ENCODE results near the gene ZNF500.

ZNF500 gene

DNA sequence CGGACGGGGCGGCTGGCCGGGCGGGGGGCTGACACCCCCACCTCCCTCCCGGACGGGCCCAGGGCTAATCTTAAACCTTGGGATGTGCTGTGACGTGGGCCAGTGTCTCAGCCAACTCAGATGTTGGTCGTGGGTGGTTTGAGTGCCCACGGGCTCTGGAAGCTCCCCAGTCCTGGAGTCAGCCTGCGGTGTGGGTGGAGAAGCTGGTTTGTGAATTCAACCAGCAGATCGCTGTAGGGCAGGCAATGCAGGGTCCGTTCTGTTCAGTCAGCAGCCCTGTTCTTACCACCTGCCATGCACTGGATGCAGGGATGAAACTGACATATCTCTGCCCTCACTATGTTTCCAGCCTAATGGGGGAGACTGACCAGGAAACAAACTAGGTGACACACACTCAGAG is 8.0 kb upstream of the ZNF500 start:
- no peak for DNase-seq (ENCODE audit: low read depth in 1 of 2, low spot score in 1 of 2)

GRCh38 chr16:4772351-4772750 is 5.4 kb upstream of the ZNF500 start:
- no peak for DNase-seq (ENCODE audit: low read depth in 1 of 2, low spot score in 1 of 2)

GRCh38 chr16:4771646-4772045 is 4.7 kb upstream of the ZNF500 start:
- no peak for DNase-seq (ENCODE audit: low read depth in 1 of 2, low spot score in 1 of 2)

DNA sequence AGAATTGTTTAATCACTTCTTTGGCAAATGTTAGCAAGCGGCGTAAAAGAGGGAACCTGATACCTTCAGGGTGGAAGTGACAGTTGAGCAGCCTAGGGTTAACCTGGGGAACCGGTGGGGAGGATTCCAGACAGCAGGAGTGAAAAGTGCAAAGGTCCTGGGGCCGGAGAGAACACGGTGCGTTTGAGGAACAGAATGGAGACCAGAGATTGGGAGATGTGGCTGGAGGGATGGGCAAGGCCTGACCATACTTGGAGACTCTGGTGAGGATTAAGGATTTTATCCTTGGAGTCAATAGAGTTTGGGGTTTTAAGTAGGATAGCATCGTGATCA is 2.3 kb upstream of the ZNF500 start:
- DNase-seq (ENCODE audit: low read depth in 1 of 2, low spot score in 1 of 2) = no peak

- DNase-seq (ENCODE audit: low read depth in 1 of 2, low spot score in 1 of 2) = peak; percentile 70 to 84
Observed at GRCh38 chr16:4768549-4769305, 1.8 kb upstream of the ZNF500 start.

GRCh38 chr16:4767872-4768548 is 1.0 kb upstream of the ZNF500 start:
- no peak for DNase-seq (ENCODE audit: low read depth in 1 of 2, low spot score in 1 of 2)

- no peak for DNase-seq (ENCODE audit: low read depth in 1 of 2, low spot score in 1 of 2)
Observed at GRCh38 chr16:4765511-4766474, 1.2 kb downstream of the ZNF500 start.

DNA sequence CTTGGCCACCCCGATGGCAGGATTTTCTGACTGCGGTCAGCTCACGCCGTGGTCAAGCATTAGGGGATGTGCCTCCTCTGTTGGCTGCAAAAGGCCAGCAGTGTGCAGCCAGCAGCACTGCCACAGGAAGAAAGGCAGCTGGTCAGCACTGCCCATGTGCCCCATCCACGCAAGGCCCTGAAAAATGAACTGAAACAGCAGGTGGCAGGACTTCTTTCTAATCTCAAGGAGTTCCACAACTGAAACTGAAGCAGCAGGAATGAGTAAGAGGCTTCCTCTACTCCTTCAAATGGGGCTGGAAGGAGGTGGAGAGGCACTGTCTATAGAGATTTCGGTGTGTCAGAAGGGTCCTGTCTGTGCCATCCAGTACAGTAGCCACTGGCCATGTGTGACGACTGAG is 3.2 kb downstream of the ZNF500 start:
- no peak for DNase-seq (ENCODE audit: low read depth in 1 of 2, low spot score in 1 of 2)

- no peak for DNase-seq (ENCODE audit: low read depth in 1 of 2, low spot score in 1 of 2)
Observed at GRCh38 chr16:4762205-4762604, 4.8 kb downstream of the ZNF500 start.

DNA sequence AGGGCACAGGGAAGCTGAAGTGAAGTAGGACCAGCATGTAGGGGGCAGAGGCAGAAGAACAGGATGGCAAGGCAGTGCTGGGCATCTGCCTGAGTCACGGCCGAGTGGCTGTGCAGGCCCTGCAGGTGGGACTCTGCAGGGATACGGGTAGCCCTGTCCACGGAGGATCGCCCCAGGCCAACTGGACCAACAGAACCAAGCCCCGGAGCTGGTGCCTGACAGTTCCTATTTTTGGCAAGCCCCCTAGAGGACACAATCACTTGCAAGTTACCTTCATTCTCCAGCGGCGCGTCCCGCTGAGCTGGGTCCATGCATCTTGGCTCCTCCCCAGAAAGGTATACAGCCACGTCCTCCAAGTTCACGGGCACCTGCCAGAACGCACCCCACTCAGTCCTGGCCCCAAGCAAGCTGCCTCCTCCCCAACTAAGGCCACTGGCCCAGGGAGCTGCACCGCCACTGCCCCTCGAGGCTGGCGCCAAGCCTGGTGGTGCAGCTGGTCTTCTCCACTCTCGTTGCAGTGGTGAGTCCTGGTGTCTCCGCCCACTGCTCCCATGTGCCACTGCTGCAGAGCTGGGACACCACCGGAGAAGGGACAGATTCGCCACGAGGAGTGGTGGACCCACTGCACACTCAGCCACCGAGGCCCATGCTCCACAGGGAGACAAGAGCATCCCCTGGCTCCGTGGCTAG is 6.6 kb downstream of the ZNF500 start:
- DNase-seq (ENCODE audit: low read depth in 1 of 2, low spot score in 1 of 2) = no peak

- DNase-seq (ENCODE audit: low read depth in 1 of 2, low spot score in 1 of 2) = no peak
Observed at GRCh38 chr16:4755687-4756086, 11.3 kb downstream of the ZNF500 start.

- DNase-seq (ENCODE audit: low read depth in 1 of 2, low spot score in 1 of 2) = no peak
Observed at GRCh38 chr16:4754865-4755264, 12.1 kb downstream of the ZNF500 start.

DNA sequence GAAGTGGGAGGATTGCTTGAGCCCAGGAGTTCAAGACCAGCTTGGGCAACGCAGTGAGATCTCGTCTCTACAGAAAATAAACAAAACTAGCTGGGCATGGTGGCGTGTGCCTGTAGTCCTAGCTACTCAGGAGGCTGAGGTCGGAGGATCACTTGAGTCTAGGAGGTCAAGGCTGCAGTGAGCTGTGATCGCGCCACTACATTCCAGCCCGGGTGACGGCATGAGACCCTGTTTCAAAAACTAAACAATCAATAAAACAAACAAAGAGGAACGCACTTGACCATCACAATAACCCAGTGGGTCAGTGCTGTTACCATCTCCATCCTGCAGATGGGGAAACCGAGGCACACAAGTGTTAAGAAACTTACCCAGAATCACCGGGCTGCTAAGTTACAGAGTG is 13.7 kb downstream of the ZNF500 start:
- no peak for DNase-seq (ENCODE audit: low read depth in 1 of 2, low spot score in 1 of 2)

- no peak for DNase-seq (ENCODE audit: low read depth in 1 of 2, low spot score in 1 of 2)
Observed at GRCh38 chr16:4752351-4753100, 14.4 kb downstream of the ZNF500 start.

DNA sequence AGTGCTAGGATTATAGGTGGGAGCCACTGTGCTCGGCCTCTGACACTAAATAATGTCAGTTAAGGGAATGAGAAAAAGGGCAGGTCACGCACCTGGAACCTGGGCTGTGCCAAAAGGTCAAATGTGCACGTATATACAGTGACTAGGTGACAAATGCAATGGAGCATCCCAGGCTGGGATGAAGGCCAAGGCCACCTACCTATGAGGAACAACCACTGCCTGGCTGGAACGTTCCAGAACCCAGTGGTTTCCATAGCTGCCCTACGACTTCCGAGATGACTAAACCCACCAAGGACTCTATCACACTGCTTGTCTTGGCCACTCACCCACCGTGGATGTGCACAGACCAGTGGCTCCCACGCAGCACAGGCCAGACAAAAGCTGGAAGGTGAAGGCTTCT is 16.1 kb downstream of the ZNF500 start:
- DNase-seq (ENCODE audit: low read depth in 1 of 2, low spot score in 1 of 2) = no peak

DNA sequence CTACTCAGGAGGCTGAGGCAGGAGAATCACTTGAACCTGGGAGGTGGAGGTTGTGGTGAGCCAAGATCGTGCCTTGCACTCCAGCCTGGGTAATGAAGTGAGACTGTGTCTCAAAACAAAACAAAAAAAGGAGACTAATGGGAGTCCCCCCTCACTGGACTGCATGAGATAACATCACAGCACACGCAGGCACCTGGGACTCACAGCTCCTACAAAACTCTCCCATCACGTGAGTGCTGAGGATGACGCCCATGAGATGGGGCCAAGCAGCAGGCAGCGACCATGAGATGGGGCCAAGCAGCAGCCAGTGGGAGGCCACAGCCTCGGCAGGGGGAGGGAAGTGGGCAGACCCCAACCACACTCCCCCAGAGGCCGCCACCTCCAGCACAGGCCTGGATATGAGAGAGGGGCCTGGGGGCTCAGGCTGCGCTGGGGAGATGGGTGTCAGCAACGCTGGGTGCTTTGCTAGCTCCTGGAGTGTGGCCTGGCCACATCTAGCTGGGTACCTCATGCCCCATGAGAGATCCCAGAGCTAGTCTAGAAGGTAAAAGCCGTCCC is 17.2 kb downstream of the ZNF500 start:
- no peak for DNase-seq (ENCODE audit: low read depth in 1 of 2, low spot score in 1 of 2)

GRCh38 chr16:4748682-4749411 is 18.1 kb downstream of the ZNF500 start:
- no peak for DNase-seq (ENCODE audit: low read depth in 1 of 2, low spot score in 1 of 2)

DNA sequence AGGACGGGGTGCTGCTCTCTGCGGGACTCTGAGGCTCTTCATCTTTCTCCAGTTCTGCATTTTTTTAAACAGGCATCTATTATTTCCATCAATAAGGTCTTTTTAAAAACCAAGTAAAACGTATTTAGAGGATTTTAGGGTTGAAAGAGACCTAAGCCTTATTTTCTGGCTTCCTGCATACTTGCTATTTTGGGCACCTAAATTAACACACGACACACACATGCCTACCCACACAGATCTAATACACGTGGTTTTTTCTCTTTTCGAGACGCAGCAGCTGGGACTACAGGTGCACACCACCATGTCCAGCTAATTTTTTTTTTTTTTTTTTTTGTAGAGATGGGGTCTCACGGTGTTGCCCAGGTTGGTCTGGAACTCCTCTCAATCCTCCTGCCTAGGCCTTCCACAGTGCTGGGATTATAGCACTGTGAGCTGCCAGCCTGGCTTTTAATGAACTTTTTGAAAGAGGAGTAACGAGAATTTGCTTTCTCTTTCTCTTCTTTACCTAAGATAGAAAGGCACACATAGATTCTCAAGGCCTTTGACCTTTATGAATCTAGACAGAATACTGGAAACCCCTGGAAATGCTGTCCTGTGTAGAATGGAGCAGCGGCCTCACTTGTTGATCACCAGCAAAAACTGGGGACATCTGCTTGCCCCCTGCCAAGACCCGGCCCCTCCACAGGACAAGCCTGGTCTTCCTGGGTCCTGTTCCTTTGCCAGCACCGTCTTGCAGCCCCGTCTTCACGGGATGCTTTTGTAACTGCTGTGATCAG is 18.9 kb downstream of the ZNF500 start:
- DNase-seq (ENCODE audit: low read depth in 1 of 2, low spot score in 1 of 2) = no peak

Data from activated CD4-positive, alpha-beta T cell treated with anti-CD3 and anti-CD28 coated beads, Interleukin-2, amount 50 U/mL, for 24 hours (primary cell).